GM10266 (cell line): Measurements from ENCODE around the gene PIP5K1B.

Experiments
- DNase-seq: peaks from one replicate; pipeline ENCODE4 v3.0.0; 2012; ENCODE audit errors: extremely low spot score
- TF ChIP-seq, protein P1 (sequence below): IDR thresholded peaks from 2 replicates; pipeline ENCODE4 v1.5.1; 2012; ENCODE audit warnings: mild to moderate bottlenecking, low read depth; ENCODE audit not compliant: control insufficient read depth, insufficient read depth; ENCODE audit errors: missing control alignments

The PIP5K1B gene

DNA sequence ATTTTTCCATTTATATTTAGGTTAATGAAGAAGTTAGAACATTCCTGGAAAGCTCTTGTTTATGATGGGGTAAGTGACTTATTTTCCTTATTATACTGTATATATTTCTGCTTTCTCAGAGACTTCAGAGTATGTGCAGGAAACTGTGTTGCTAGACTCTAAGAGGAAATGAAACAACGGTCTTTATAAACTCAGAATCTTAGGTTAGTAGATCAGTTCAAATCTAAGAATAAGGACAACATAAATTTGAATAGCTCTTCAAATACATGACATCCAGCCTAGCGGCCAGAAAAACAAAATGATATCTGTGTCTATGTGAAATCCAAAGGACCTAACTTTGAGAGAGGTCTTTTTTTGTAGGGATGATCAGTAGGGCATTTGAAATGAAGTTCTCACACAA lies 214.6 kb downstream of the PIP5K1B start:
- no peak for DNase-seq
- TF ChIP-seq, protein P1, sequence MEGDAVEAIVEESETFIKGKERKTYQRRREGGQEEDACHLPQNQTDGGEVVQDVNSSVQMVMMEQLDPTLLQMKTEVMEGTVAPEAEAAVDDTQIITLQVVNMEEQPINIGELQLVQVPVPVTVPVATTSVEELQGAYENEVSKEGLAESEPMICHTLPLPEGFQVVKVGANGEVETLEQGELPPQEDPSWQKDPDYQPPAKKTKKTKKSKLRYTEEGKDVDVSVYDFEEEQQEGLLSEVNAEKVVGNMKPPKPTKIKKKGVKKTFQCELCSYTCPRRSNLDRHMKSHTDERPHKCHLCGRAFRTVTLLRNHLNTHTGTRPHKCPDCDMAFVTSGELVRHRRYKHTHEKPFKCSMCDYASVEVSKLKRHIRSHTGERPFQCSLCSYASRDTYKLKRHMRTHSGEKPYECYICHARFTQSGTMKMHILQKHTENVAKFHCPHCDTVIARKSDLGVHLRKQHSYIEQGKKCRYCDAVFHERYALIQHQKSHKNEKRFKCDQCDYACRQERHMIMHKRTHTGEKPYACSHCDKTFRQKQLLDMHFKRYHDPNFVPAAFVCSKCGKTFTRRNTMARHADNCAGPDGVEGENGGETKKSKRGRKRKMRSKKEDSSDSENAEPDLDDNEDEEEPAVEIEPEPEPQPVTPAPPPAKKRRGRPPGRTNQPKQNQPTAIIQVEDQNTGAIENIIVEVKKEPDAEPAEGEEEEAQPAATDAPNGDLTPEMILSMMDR = no peak

DNA sequence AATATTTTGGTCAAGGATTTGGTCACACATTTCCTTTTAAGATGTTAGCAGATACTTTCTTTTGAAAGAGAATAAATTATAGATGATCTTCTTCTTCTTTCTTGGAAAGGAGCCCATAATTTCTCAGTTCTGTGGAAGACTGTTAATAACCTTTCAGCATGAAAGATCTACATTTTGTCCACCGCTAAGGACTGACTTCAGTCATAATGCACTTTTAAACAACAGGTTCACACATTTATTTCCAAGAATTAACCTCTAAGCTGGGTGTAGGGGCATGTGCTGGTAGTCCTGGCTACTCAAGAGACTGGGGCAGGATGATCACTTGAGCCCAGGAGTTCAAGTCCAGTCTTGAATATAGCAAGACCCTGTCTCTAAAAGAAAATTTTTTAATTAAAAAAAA lies 215.9 kb downstream of the PIP5K1B start:
- no peak for DNase-seq
- TF ChIP-seq, protein P1 = no peak

DNA sequence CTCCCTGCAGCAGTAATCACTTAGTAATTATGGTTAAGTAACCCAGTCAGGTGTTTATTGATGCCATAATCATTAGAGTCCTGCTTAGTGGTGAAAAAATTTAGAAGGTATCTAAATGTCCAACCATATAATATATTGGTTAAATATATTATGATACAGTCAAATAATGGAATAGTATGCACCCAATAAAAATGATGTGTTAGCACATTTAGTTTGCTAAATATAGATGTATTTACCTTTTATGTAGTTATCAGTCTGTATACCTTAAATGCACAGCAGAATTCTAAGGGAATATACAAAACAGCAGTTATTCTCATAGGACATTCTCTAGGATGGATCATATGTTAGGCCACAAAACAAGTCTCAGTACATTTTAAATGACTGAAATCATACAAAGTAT lies 218.4 kb downstream of the PIP5K1B start:
- TF ChIP-seq, protein P1 = no peak
- DNase-seq = no peak

DNA sequence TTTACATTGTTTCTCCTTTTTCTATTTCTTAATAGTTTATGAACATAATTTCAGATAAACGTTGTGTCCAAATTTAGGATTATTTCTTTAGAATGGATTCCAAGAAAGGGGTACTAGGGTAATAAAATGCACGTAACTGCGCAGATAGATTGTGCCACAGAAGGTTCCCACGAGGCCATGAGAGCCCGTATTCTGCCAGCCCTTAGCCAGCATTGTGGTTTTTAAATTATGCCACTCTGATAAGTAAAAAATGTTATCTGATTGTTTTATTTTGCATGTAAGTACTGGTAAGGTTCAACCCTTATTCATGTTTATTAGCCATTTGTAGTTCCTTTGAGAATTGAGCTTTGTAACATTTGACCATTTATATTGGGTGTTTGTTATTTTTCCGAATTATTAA lies 220.1 kb downstream of the PIP5K1B start:
- no peak for DNase-seq
- TF ChIP-seq, protein P1 = no peak

DNA sequence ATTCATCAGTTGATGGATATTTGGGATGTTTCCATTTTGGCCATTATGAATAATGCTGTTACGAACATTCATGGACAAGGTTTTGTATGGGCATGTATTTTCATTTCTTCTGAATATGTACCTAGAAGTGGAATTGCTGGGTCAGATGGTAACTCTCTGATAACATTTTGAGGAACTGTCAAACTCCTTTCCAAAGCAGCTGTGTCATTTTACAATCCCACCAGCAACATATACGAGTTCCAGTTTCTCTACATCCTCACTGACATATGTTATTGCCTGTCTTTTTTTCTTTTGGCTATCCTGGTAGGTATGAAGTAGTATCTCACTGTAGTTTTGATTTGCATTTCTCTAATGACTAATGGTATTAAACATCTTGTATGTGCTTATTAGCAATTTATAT lies 222.1 kb downstream of the PIP5K1B start:
- TF ChIP-seq, protein P1 = no peak
- DNase-seq = no peak

DNA sequence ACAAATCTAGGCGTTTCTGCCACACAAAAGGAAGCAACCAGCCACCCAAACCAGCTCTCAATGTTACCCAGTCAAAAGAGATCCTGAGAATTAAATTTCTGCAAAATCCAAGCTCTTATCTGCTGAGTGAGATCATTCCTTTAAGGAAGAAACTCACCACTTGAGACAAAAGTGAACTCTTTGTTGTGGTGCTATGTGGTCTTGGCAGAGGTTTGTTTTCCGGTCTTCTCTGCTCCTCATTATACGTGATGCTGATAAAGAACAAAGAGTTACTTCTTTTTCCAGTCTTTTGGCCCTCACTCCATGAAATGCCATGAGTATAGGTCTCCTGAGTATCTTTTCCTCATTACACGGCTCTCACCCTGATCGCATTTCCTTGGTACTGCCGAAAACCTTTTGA lies 226.8 kb downstream of the PIP5K1B start:
- TF ChIP-seq, protein P1 = no peak
- no peak for DNase-seq

DNA sequence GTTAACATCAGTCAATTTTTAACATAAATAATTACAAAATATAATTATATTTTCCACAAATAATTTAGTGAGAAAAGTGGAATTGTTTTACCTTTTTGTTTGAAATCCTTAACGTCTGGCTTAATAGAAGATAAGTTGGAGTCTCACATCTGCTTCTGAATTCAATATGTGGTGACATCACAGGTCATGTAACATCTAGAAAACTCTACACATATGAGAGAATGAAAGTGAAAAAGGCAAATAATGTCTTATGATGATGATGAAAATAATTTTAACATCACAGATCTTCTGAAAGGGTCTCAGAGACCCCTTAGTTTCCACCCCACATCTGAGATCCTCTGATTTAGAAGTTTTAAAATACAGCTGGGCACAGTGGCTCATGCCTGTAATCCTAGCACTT lies 227.4 kb downstream of the PIP5K1B start:
- TF ChIP-seq, protein P1 = no peak
- no peak for DNase-seq
